HG03025 (cell line): ENCODE measurements around the gene TAF6.

Experiments
- ATAC-seq: cut with Tn5 transposase; IDR thresholded peaks from one replicate; pipeline ENCODE4 v1.9.1; 2021; ENCODE audit warnings: mild to moderate bottlenecking, moderate library complexity; ENCODE audit not compliant: unreplicated experiment, low FRiP score

The TAF6 gene

DNA sequence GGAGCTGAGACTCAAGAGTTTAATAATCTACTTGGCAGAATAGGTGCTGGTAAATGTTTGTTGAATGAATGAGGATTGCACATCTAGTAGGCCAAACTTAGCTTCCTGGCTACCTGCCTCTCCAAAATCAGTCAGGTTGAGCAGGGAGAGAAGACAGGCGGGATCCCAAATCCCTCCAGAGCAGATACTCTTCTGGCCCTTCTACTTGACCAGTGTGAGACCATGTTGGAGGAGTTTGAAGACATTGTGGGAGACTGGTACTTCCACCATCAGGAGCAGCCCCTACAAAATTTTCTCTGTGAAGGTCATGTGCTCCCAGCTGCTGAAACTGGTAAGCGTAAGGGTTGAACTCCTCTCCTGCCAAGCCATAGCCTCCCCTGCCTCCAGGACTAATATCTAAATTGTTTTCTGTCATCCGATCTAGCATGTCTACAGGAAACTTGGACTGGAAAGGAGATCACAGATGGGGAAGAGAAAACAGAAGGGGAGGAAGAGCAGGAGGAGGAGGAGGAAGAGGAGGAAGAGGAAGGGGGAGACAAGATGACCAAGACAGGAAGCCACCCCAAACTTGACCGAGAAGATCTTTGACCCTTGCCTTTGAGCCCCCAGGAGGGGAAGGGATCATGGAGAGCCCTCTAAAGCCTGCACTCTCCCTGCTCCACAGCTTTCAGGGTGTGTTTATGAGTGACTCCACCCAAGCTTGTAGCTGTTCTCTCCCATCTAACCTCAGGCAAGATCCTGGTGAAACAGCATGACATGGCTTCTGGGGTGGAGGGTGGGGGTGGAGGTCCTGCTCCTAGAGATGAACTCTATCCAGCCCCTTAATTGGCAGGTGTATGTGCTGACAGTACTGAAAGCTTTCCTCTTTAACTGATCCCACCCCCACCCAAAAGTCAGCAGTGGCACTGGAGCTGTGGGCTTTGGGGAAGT is 5.4 kb upstream of the TAF6 start:
- no peak for ATAC-seq

GRCh38 chr7:100122568-100122967 is 3.4 kb upstream of the TAF6 start:
- no peak for ATAC-seq

GRCh38 chr7:100122067-100122466 is 2.9 kb upstream of the TAF6 start:
- ATAC-seq = no peak

GRCh38 chr7:100120733-100121036 is 1.5 kb upstream of the TAF6 start:
- ATAC-seq = no peak

DNA sequence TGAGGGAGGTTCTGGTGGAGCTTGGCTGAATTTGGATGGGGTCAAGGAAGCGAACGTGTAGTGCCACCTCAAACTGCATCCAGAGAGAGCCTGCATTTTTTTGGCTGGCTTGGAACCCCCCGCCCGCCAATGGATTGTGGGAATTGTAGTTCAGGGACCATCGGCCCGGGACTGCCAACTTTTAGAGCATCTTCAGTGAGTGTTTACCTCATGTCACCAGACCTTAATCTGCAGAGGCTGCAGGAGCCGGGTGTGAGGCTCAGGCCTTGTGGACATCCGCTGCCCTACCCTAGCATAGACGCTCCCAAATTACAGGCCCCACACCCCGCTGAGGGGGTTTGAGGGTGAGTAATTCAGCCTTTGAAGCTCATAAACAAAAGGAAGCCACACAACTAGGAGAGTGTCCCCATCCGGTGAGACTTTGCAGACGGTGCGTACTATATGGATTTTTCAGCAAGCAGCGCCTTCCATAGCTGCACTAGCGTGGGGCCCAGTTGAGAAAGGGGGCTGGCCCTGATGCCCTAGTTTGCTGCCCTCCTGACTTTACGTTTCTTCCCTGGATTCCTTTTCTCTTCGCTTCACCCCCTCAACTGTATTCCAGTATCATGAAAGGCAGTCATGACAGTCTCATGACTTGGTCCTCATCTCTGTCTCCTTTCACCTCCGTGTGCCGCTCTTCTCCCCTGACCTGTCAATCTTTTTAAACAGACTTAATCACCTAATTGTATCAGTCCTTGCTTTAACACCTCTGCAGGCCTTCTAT is 993 bp upstream of the TAF6 start:
- ATAC-seq = peak; percentile 30

- no peak for ATAC-seq
These were observed 628 bp downstream of the TAF6 start for GRCh38 chr7:100118388-100119071.

GRCh38 chr7:100115026-100115425 is 4.1 kb downstream of the TAF6 start:
- no peak for ATAC-seq

- no peak for ATAC-seq
These were observed 7.2 kb downstream of the TAF6 start for GRCh38 chr7:100111914-100112313.

GRCh38 chr7:100111156-100111555 is 8.0 kb downstream of the TAF6 start:
- ATAC-seq = no peak

DNA sequence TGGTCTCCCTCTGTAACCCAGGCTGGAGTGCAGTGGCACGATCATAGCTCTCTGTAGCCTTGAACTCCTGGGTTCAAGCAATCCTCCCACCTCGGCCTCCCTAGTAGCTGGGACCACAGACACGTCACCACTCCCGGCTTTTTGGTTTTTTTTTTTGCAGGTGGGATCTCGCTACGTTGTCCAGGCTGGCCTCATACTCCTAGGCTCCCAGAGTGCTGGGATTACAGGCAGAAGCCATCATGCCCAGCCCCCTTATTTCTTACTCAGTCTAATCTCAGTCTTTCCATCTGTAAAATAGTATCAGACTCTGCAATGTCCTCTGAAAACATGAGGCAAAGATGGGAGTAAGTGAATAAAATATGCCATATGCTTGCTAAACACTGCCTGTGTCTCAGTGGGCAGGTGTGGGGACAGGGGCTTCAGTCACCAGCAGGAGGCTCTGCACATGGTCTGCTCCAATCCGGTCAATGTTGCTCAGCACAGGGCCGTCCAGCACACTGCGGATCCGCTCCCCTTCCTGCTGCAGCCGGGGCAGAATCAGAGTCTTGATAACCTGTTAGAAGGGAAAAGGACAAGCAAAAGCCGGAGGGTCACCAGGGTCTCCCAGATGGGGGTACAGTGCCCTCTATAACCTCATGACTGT is 9.5 kb downstream of the TAF6 start:
- no peak for ATAC-seq

DNA sequence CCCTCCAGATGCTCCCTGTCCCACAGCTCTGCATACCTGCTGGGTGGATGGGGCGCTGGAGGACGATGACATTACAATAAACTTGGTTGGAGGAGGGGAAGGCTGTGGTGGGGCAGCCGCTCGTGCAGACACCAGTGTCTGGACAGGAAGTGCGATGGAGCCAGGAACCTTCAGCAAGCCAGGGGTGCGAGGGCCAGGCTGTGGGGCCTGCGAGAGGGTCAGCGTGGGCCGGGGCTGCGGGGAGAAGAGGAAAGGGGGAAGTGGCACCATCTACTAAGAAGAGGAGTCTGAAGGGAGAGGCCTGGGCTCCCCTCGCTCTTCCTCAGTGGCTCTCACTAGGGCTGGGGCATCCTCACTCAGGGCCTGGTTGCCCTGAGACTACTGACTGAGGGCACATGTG is 11.3 kb downstream of the TAF6 start:
- no peak for ATAC-seq

DNA sequence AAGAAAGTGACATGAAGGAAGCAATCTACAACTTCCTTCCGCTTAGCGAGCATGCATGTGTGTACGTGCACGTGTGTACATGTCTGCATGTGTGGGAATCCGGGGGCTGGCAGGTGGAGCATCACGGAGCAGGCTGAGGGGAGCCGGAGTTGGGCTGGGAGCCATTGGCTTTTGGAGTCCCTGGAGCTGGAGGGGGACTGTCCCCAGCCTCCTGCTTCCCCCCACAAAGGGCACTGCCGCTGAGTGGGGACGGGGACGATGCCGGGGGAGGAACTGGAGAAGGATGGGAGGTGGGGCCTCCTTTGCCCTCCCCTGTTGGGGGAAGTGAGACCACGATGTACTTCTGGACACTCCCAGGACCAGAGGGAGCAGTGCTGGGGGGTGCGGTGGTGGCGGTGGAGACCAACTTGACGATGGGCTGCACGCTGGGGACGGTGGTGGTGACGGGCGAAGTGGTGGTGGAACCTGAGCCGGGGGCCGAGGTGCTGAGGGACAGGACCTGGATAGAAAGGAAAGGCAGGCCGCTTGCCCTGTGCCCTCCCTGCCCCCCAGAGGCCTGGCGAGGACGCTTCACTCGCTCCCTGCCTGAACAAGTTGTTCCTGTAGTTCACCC is 11.9 kb downstream of the TAF6 start:
- ATAC-seq = no peak

DNA sequence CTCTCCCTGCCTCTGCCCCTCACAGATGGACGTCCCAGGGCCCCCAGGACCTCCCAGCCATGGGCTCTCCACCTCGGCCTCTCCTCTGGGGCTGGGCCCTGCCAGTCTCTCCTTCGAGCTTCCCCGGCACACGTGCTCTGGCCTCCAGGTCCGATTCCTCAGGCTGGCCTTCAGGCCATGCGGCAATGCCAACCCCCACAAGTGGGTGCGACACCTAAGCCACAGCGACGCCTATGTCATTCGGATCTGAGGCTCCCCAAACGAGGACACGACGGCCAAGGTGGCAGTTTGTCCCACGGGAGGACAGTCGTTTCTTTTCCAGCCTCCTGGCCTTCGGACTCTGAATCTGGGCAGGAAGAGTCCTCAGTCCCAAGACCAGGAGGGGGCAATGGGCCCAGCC is 12.5 kb downstream of the TAF6 start:
- ATAC-seq = no peak

GRCh38 chr7:100105534-100105933 is 13.6 kb downstream of the TAF6 start:
- no peak for ATAC-seq

- ATAC-seq = no peak
These were observed 16.0 kb downstream of the TAF6 start for GRCh38 chr7:100102950-100103840.

GRCh38 chr7:100101016-100101862 is 17.9 kb downstream of the TAF6 start, which contains the start of the genes AP4M1 and MCM7:
TSS of gene AP4M1 (plus strand) at chr7:100101643. CDS start at chr7:100101715, 72 bp downstream.
TSS of gene MCM7 (minus strand) at chr7:100101397. CDS start at chr7:100101294, 103 bp downstream.
- peak; percentile 81 for ATAC-seq

- ATAC-seq = peak; percentile 72
These were observed 18.6 kb downstream of the TAF6 start for GRCh38 chr7:100100420-100101015.

DNA sequence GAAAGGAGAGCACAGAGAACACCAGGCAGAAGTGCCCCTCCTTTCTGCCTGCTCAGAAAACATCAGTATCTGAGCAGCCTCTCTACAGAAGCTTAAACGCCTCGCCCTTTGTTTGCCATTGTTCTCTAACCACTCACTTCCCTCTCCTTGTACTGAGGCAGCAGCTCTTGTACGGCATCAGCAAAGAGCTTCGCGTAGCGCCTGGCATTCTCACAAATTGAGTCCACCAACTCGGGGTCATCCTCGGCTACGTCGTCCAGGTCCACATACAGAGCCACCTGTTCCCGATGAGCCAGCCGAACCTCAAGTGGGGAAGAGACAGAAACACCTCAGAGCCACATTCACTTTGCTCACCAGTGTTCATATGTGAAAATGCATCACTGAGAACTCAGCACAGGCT is 19.7 kb downstream of the TAF6 start:
- no peak for ATAC-seq
